Neural progenitor cell (in vitro differentiated cells): ENCODE measurements around the gene BMERB1. TPM values are rescaled to one million over a fixed set of nuclear protein-coding genes. Genes with fewer than 3 reads are reported as not detected.

ENCODE experiments used
- DNase-seq: peaks from one replicate; pipeline ENCODE4 v3.0.0-alpha.2; 2016; ENCODE audit warnings: low spot score
- H2AFZ ChIP-seq: fragments of 200-600 bp; sonication (generic); replicated peaks from 2 replicates; pipeline ENCODE4 v1.6.1; 2016; ENCODE audit warnings: antibody characterized with exemption
- H3F3A ChIP-seq: fragments of 200-600 bp; sonication (generic); 2 replicates; pipeline ENCODE4 v1.6.1; 2016; ENCODE audit warnings: antibody characterized with exemption, low read depth
- H3K27ac ChIP-seq: fragments of 200-600 bp; sonication (generic); 2 replicates; pipeline ENCODE4 v1.5.1; 2016; ENCODE audit warnings: mild to moderate bottlenecking
- H3K27me3 ChIP-seq: fragments of 200-600 bp; sonication (generic); 2 replicates; pipeline ENCODE4 v1.6.1; 2016; ENCODE audit warnings: mild to moderate bottlenecking, moderate library complexity
- H3K36me3 ChIP-seq: fragments of 200-600 bp; sonication (generic); 2 replicates; pipeline ENCODE4 v1.5.1; 2016
- H3K4me1 ChIP-seq: fragments of 200-600 bp; sonication (generic); 2 replicates; pipeline ENCODE4 v1.6.1; 2016; ENCODE audit warnings: mixed run types
- H3K4me2 ChIP-seq: fragments of 200-600 bp; sonication (generic); 2 replicates; pipeline ENCODE4 v1.6.1; 2016
- H3K4me3 ChIP-seq: fragments of 200-600 bp; sonication (generic); 2 replicates; pipeline ENCODE4 v1.5.1; 2016
- H3K79me2 ChIP-seq: fragments of 200-600 bp; sonication (generic); 2 replicates; pipeline ENCODE4 v1.6.1; 2016; ENCODE audit warnings: low read depth
- H3K9ac ChIP-seq: fragments of 200-600 bp; sonication (generic); 2 replicates; pipeline ENCODE4 v1.6.1; 2016
- H3K9me3 ChIP-seq: fragments of 200-600 bp; sonication (generic); 2 replicates; pipeline ENCODE4 v1.5.1; 2016; ENCODE audit warnings: low read depth
- H4K20me1 ChIP-seq: fragments of 200-600 bp; sonication (generic); 2 replicates; pipeline ENCODE4 v1.6.1; 2016; ENCODE audit warnings: low read depth
- H3K27ac Mint-ChIP-seq: 3 replicates; pipeline ENCODE4 v1.8.0; 2021; ENCODE audit warnings: mixed read lengths
- H3K27me3 Mint-ChIP-seq: 2 replicates; pipeline ENCODE4 v1.8.0; 2022; ENCODE audit warnings: low read depth, mild to moderate bottlenecking, inconsistent platforms, moderate library complexity, mixed read lengths; ENCODE audit not compliant: insufficient read depth
- H3K36me3 Mint-ChIP-seq: 3 replicates; pipeline ENCODE4 v1.8.0; 2021; ENCODE audit warnings: mixed read lengths
- H3K4me1 Mint-ChIP-seq: 3 replicates; pipeline ENCODE4 v1.8.0; 2021; ENCODE audit warnings: mixed read lengths
- H3K4me3 Mint-ChIP-seq: 3 replicates; pipeline ENCODE4 v1.8.0; 2021; ENCODE audit warnings: mild to moderate bottlenecking, moderate library complexity, mixed read lengths
- H3K9me3 Mint-ChIP-seq: 3 replicates; pipeline ENCODE4 v1.8.0; 2020; ENCODE audit warnings: mixed read lengths
- CTCF ChIP-seq: fragments of 200-600 bp; sonication (generic); IDR thresholded peaks from 2 replicates; pipeline ENCODE4 v1.5.1; 2017; ENCODE audit warnings: antibody characterized with exemption, mild to moderate bottlenecking
- EZH2 ChIP-seq: fragments of 200-600 bp; sonication (generic); IDR thresholded peaks from 2 replicates; pipeline ENCODE4 v1.6.1; 2017; ENCODE audit warnings: antibody characterized with exemption, mild to moderate bottlenecking, moderate library complexity
- EZH2phosphoT487 ChIP-seq: fragments of 200-600 bp; sonication (generic); IDR thresholded peaks from 2 replicates; pipeline ENCODE4 v1.6.1; 2017; ENCODE audit warnings: antibody characterized with exemption
- total RNA-seq: library from RNA; depleted of rRNA; stranded (reverse); fragments of >200 nt; gene quantifications from 2 replicates; pipeline ENCODE4 v1.2.3, GENCODE V29; 2015; ENCODE audit warnings: low replicate concordance

The BMERB1 gene
- total RNA-seq, 1 donor from 2014 or later: 39.0 TPM

GRCh38 chr16:15574614-15574948, 140.2 kb downstream of the BMERB1 start:
- H3K79me2 ChIP-seq: no peaks in the 10 kb centered on the region
- Mint-ChIP-seq H3K27me3 (peaks cover 2% of the 10 kb centered on the region), H3K27ac (no peak overlapping the region), H3K4me3 (no peak overlapping the region), H3K36me3 (peaks cover 9% of the 10 kb centered on the region), H3K4me1 (no peaks in the 10 kb centered on the region), H3K9me3 (peaks cover 2% of the 10 kb centered on the region)
- H3K27me3 ChIP-seq: no peaks in the 10 kb centered on the region
- H3K36me3 ChIP-seq: no peaks in the 10 kb centered on the region
- no peak overlapping the region for H3K27ac ChIP-seq
- peaks cover 7% of the 10 kb centered on the region for H3F3A ChIP-seq
- no peak overlapping the region for H3K4me3 ChIP-seq
- H3K4me1 ChIP-seq: peaks cover 8% of the 10 kb centered on the region
- H3K4me2 ChIP-seq: no peak overlapping the region
- no peak overlapping the region for H2AFZ ChIP-seq
- DNase-seq: no peak
- no peaks in the 10 kb centered on the region for H4K20me1 ChIP-seq
- no peaks in the 10 kb centered on the region for H3K9me3 ChIP-seq
- TF ChIP-seq EZH2 (no peak), CTCF (no peak), EZH2phosphoT487 (no peak)
- H3K9ac ChIP-seq: no peak overlapping the region

DNA sequence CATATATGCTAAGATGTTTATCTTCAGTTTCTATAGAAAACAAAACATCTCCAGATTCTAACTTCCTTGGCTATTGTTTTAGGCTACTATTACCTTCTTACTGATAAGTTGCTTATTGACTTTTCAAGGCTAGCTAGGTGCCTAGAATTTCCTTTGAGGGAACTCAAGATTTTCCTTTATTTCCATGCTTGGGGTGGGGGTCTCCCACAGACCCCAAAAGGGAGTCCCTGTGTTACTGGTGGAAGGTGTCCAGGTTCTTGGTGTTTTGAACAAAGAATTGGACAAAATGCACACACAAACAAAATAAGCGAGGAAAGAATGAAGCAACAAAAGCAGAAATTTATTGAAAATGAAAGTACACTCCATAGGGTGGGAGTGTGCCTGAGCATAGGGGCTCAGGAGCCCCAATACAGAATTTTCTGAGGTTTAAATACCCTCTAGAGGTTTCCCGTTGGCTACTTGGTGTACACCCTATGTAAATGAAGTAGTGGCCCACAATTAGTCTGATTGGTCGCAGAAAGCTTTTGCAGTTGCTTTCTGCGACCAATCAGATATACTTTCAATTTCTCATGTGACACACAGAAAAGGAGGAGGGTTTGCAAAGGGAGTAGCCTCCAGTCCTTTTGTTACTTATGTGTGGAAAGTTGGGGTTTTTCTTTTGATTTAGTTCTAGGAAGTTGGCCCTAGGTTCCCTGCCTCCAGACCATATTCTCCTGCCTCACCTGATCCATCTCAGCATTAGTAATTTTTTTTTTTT, 141.1 kb downstream of the BMERB1 start:
- H3K4me1 ChIP-seq: peaks cover 8% of the 10 kb centered on the region
- no peak overlapping the region for H3K9ac ChIP-seq
- no peaks in the 10 kb centered on the region for H3K9me3 ChIP-seq
- H3F3A ChIP-seq: peaks cover 7% of the 10 kb centered on the region
- no peaks in the 10 kb centered on the region for H4K20me1 ChIP-seq
- H3K4me2 ChIP-seq: no peak overlapping the region
- Mint-ChIP-seq H3K27me3 (peaks cover 2% of the 10 kb centered on the region), H3K27ac (no peak overlapping the region), H3K9me3 (peaks cover 2% of the 10 kb centered on the region), H3K4me3 (no peak overlapping the region), H3K4me1 (no peaks in the 10 kb centered on the region), H3K36me3 (peaks cover 9% of the 10 kb centered on the region)
- TF ChIP-seq EZH2phosphoT487 (no peak), EZH2 (no peak), CTCF (no peak)
- H3K79me2 ChIP-seq: no peaks in the 10 kb centered on the region
- H2AFZ ChIP-seq: no peak overlapping the region
- no peak overlapping the region for H3K4me3 ChIP-seq
- H3K27ac ChIP-seq: no peak overlapping the region
- no peaks in the 10 kb centered on the region for H3K36me3 ChIP-seq
- no peaks in the 10 kb centered on the region for H3K27me3 ChIP-seq
- no peak for DNase-seq

- Mint-ChIP-seq H3K27ac (no peak overlapping the region), H3K4me3 (no peak overlapping the region), H3K27me3 (peaks cover 2% of the 10 kb centered on the region), H3K36me3 (peaks cover 14% of the 10 kb centered on the region), H3K4me1 (no peaks in the 10 kb centered on the region), H3K9me3 (peaks cover 2% of the 10 kb centered on the region)
- H2AFZ ChIP-seq: no peak overlapping the region
- no peaks in the 10 kb centered on the region for H4K20me1 ChIP-seq
- H3F3A ChIP-seq: peaks cover 7% of the 10 kb centered on the region
- H3K4me3 ChIP-seq: no peak overlapping the region
- peaks cover 8% of the 10 kb centered on the region for H3K4me1 ChIP-seq
- H3K36me3 ChIP-seq: no peaks in the 10 kb centered on the region
- H3K4me2 ChIP-seq: no peak overlapping the region
- H3K79me2 ChIP-seq: no peaks in the 10 kb centered on the region
- TF ChIP-seq EZH2: no peak
- no peak for TF ChIP-seq EZH2phosphoT487
- no peak for TF ChIP-seq CTCF
- H3K27ac ChIP-seq: peak overlapping the region; percentile 30
- no peaks in the 10 kb centered on the region for H3K27me3 ChIP-seq
- no peak for DNase-seq
- H3K9me3 ChIP-seq: no peaks in the 10 kb centered on the region
- no peak overlapping the region for H3K9ac ChIP-seq
Measured at GRCh38 chr16:15576960-15577958, 142.9 kb downstream of the BMERB1 start.
